ENCODE results near the gene HLF.
A peak's percentile ranks its signal among the peaks of the same experiment; 100 is the strongest.
"Not testable (repeated sequence)": the region's sequence is repeated elsewhere in the genome, so short reads cannot be mapped to it uniquely, and the experiment has no call there.

The HLF gene

GRCh38 chr17:55323518-55324295 is 58.9 kb downstream of the HLF start:
- no peak for DNase-seq
- intact Hi-C loops (cut with DNase I) = no loop called here

GRCh38 chr17:55324296-55324978 is 59.7 kb downstream of the HLF start:
- DNase-seq = no peak
- intact Hi-C loops (cut with DNase I) = no loop called here

GRCh38 chr17:55325406-55325805 is 60.6 kb downstream of the HLF start:
- no peak for DNase-seq
- intact Hi-C loops (cut with DNase I) = no loop called here

GRCh38 chr17:55326030-55326429 is 61.3 kb downstream of the HLF start:
- DNase-seq = no peak
- intact Hi-C loops (cut with DNase I) = no loop called here

- intact Hi-C loops (cut with DNase I) = no loop called here
- no peak for DNase-seq
Observed at GRCh38 chr17:55327225-55328088, 62.7 kb downstream of the HLF start.

GRCh38 chr17:55328514-55328913 is 63.8 kb downstream of the HLF start:
- intact Hi-C loops (cut with DNase I); DNase-seq: not testable (repeated sequence)

- intact Hi-C loops (cut with DNase I) = no loop called here
- DNase-seq = no peak
Observed at GRCh38 chr17:55330344-55330933, 65.7 kb downstream of the HLF start.

- intact Hi-C loops (cut with DNase I) = no loop called here
- no peak for DNase-seq
Observed at GRCh38 chr17:55332296-55333041, 67.7 kb downstream of the HLF start.

GRCh38 chr17:55334285-55334684 is 69.5 kb downstream of the HLF start:
- DNase-seq = no peak

GRCh38 chr17:55334881-55335540 is 70.3 kb downstream of the HLF start:
- DNase-seq = no peak

More at GRCh38 chr17:55334285-55334684, 69.5 kb downstream of the HLF start:
- intact Hi-C loops (cut with DNase I) = no loop called here

GRCh38 chr17:55335625-55336024 is 70.9 kb downstream of the HLF start:
- intact Hi-C loops (cut with DNase I) = no loop called here

More at GRCh38 chr17:55334881-55335540, 70.3 kb downstream of the HLF start:
- intact Hi-C loops (cut with DNase I) = no loop called here

GRCh38 chr17:55336426-55336825 is 71.7 kb downstream of the HLF start:
- intact Hi-C loops (cut with DNase I) = no loop called here
- DNase-seq = no peak

More at GRCh38 chr17:55335625-55336024, 70.9 kb downstream of the HLF start:
- DNase-seq = no peak

GRCh38 chr17:55340176-55340575 is 75.4 kb downstream of the HLF start:
- intact Hi-C loops (cut with DNase I) = loop anchor here (10.0 kb wide), 1 partner anchor 45 kb away; no protein-coding TSS in a partner anchor
- DNase-seq = peak in 1 of 10 donors; percentile 10

GRCh38 chr17:55340686-55341085 is 75.9 kb downstream of the HLF start:
- DNase-seq = no peak
- intact Hi-C loops (cut with DNase I) = loop anchor here (10.0 kb wide), 1 partner anchor 46 kb away; no protein-coding TSS in a partner anchor

GRCh38 chr17:55341432-55341831 is 76.7 kb downstream of the HLF start:
- DNase-seq = no peak
- intact Hi-C loops (cut with DNase I) = loop anchor here (10.0 kb wide), 1 partner anchor 47 kb away; no protein-coding TSS in a partner anchor

- intact Hi-C loops (cut with DNase I) = loop anchor here (10.0 kb wide), 1 partner anchor 48 kb away; no protein-coding TSS in a partner anchor
- DNase-seq = no peak
Observed at GRCh38 chr17:55342800-55343585, 78.2 kb downstream of the HLF start.

- intact Hi-C loops (cut with DNase I) = loop anchor here (10.0 kb wide), 1 partner anchor 49 kb away; no protein-coding TSS in a partner anchor
- DNase-seq = no peak
Observed at GRCh38 chr17:55343900-55344513, 79.2 kb downstream of the HLF start.

Measured in posterior cingulate gyrus (tissue), 11 donors.